Measurements from ENCODE around the gene DAND5. TPM values are rescaled to one million over a fixed set of nuclear protein-coding genes. Genes with fewer than 3 reads are reported as not detected.
A peak's percentile ranks its signal among the peaks of the same experiment; 100 is the strongest.

DAND5 gene
- total and polyA plus RNA-seq, 2 of the 13 experiments (the other 11 are each of a cell fraction or from before 2014, with no cell fraction given), result 0.04 TPM; not detected in 1

DNA sequence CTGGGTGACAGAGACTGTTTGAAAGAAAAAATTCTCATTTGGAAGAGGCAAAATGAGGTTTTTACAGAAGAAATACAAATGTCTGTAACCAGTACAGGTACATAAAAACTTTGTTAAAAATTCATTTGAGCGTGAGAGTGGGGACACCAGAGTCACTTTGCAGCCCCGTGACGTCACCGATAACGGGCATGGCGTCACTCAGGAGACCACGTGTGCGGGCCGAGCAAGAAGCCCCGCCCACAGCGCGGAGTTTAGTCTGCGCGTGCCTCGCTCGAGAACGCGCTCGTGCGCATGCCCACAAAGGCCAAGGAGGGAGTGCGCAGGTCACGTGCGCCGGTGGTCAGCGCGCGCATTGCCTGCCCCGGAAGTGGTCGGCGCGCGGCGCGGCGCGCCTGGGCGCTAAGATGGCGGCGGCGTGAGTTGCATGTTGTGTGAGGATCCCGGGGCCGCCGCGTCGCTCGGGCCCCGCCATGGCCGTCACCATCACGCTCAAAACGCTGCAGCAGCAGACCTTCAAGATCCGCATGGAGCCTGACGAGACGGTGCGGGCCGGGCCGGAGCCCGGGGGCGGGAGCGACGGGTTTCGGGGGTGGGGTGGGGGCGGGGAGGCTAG is 23.8 kb upstream of the DAND5 start, which contains the start of gene RAD23A (continued):
- TF ChIP-seq SPEN (CRISPR knock-in tag; IDR thresholded peaks at IDR 0.05; ENCODE audit: low read depth) (peak; percentile 83), SP5 (CRISPR knock-in tag; IDR thresholded peaks at IDR 0.05; ENCODE audit: borderline replicate concordance, low read depth) (peak; percentile 72), CCDC6 (CRISPR knock-in tag; IDR thresholded peaks at IDR 0.05) (peak; percentile 64; the same call in 1 of the 2 replicates), FIP1L1 (IDR thresholded peaks at IDR 0.05; ENCODE audit: borderline replicate concordance, insufficient read depth, low read depth, low read length) (peak; percentile 85; the same call in 1 of the 2 replicates), HOXA5 (CRISPR knock-in tag; IDR thresholded peaks at IDR 0.05) (peak; percentile 71), ZBTB43 (CRISPR knock-in tag; conservative IDR thresholded peaks at IDR 0.05) (peak; percentile 78), ZBTB1 (CRISPR knock-in tag; IDR thresholded peaks at IDR 0.05; ENCODE audit: borderline replicate concordance) (no peak), ZNF138 (CRISPR knock-in tag; IDR thresholded peaks at IDR 0.05; ENCODE audit: low read depth) (no peak), PAF1 (CRISPR knock-in tag; IDR thresholded peaks at IDR 0.05) (no peak), E2F5 (CRISPR knock-in tag; conservative IDR thresholded peaks at IDR 0.05) (peak; percentile 84; the same call in 1 of the 2 replicates), HCFC1 (IDR thresholded peaks at IDR 0.05; ENCODE audit: low read depth, low read length) (peak; percentile 68; the same call in 1 of the 2 replicates), IRF1 (CRISPR knock-in tag; IDR thresholded peaks at IDR 0.05; ENCODE audit: low read depth) (no peak), JARID2 (CRISPR knock-in tag; IDR thresholded peaks at IDR 0.05; ENCODE audit: insufficient replicate concordance) (no peak), ZNF704 (CRISPR knock-in tag; IDR thresholded peaks at IDR 0.05; ENCODE audit: borderline replicate concordance) (0 out of 2 replicates have a peak, but pooled peaks have one; percentile 19), GTF3A (CRISPR knock-in tag; conservative IDR thresholded peaks at IDR 0.05) (0 out of 2 replicates have a peak, but pooled peaks have one; percentile 11), MAFK (conservative IDR thresholded peaks at IDR 0.05 in 1 of 2, IDR thresholded peaks at IDR 0.05 in 1 of 2; ENCODE audit: low read length in 2 of 2) (no peak), MTA1 (CRISPR knock-in tag; IDR thresholded peaks at IDR 0.05; ENCODE audit: borderline replicate concordance) (peak; percentile 71; the same call in 1 of the 2 replicates), POLR2AphosphoS5 (IDR thresholded peaks at IDR 0.05; ENCODE audit: low read depth, low read length) (peak; percentile 64), RCOR2 (CRISPR knock-in tag; IDR thresholded peaks at IDR 0.05) (0 out of 2 replicates have a peak, but pooled peaks have one; percentile 36), TEAD2 (CRISPR knock-in tag; IDR thresholded peaks at IDR 0.05) (no peak)
- TF ChIP-seq, protein P1, sequence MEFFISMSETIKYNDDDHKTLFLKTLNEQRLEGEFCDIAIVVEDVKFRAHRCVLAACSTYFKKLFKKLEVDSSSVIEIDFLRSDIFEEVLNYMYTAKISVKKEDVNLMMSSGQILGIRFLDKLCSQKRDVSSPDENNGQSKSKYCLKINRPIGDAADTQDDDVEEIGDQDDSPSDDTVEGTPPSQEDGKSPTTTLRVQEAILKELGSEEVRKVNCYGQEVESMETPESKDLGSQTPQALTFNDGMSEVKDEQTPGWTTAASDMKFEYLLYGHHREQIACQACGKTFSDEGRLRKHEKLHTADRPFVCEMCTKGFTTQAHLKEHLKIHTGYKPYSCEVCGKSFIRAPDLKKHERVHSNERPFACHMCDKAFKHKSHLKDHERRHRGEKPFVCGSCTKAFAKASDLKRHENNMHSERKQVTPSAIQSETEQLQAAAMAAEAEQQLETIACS (CRISPR knock-in tag; IDR thresholded peaks at IDR 0.05), result peak; percentile 99
- TF ChIP-seq, protein P2, sequence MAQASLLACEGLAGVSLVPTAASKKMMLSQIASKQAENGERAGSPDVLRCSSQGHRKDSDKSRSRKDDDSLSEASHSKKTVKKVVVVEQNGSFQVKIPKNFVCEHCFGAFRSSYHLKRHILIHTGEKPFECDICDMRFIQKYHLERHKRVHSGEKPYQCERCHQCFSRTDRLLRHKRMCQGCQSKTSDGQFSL (CRISPR knock-in tag; IDR thresholded peaks at IDR 0.05), result no peak

Measured in HepG2 (cell line).